GM12865 (cell line): ENCODE results near the gene YARS1.

Experiments used
- DNase-seq: peaks from one replicate; pipeline ENCODE4 v3.0.0; 2010; ENCODE audit warnings: low read depth
- H3K4me3 ChIP-seq: 2 replicates; pipeline ENCODE4 v1.5.1; 2011; ENCODE audit warnings: mild to moderate bottlenecking, low read depth, low read length, control low read depth
- TF ChIP-seq, protein P1 (sequence below): IDR thresholded peaks from 2 replicates; pipeline ENCODE4 v1.5.1; 2011; ENCODE audit warnings: low read length, control low read depth, low read depth, inconsistent platforms; ENCODE audit not compliant: insufficient read depth; ENCODE audit errors: missing control alignments

Gene YARS1

DNA sequence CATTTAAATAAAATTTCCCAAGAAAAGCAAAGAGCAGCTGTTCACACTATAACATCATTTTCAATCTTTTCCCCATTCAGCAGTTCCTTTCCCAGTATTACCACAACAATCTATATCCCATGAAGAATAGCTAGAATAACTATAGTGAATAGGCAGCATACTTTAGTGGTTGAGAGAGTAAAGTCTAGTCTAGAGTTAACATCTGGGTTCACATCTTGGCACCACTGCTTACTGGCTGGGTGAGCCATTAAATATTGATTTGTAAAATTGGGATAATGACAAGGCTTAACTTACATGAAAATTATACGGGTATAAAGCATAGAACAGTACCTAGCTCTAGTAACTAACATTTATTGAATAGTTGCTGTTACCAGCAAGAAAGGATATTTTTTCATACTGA, 14.7 kb upstream of the YARS1 start:
- TF ChIP-seq, protein P1, sequence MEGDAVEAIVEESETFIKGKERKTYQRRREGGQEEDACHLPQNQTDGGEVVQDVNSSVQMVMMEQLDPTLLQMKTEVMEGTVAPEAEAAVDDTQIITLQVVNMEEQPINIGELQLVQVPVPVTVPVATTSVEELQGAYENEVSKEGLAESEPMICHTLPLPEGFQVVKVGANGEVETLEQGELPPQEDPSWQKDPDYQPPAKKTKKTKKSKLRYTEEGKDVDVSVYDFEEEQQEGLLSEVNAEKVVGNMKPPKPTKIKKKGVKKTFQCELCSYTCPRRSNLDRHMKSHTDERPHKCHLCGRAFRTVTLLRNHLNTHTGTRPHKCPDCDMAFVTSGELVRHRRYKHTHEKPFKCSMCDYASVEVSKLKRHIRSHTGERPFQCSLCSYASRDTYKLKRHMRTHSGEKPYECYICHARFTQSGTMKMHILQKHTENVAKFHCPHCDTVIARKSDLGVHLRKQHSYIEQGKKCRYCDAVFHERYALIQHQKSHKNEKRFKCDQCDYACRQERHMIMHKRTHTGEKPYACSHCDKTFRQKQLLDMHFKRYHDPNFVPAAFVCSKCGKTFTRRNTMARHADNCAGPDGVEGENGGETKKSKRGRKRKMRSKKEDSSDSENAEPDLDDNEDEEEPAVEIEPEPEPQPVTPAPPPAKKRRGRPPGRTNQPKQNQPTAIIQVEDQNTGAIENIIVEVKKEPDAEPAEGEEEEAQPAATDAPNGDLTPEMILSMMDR: no peak
- no peak overlapping the region for H3K4me3 ChIP-seq
- no peak for DNase-seq

DNA sequence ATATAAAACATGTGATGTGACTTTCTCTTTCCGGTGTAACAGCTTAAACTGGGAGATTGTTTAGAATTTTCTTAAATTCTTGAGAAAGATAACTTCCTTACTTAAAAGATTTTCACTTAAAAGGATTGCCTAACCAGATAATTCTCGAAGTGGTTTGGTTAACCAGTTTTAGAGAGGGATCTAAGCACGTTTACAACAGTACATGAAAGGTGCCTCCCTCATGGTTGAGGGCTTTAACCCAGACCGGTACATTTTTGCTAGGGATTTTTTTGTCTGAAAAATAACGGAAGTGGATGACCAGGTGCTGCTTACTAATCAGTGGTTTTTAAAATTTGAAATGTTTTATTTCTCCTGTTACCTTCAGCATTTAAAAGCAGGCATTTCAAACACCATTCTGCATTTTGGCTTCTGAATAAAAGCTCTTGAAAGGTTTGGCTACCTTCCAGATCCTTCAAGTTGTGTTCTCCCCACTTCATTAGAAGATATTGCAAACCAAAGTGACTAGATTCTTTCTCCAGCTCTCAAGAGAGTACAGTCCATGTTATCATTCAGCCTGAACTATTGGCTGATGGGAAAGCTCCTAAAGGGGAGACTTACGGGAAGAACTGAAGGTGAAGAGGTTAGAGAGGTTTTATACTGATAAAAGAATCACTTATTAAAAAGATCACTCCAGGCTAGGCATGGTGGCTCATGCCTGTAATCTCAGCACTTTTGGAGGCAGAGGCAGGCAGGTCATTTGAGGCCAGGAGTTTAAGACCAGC, 13.1 kb upstream of the YARS1 start:
- TF ChIP-seq, protein P1: no peak
- no peak overlapping the region for H3K4me3 ChIP-seq
- no peak for DNase-seq

DNA sequence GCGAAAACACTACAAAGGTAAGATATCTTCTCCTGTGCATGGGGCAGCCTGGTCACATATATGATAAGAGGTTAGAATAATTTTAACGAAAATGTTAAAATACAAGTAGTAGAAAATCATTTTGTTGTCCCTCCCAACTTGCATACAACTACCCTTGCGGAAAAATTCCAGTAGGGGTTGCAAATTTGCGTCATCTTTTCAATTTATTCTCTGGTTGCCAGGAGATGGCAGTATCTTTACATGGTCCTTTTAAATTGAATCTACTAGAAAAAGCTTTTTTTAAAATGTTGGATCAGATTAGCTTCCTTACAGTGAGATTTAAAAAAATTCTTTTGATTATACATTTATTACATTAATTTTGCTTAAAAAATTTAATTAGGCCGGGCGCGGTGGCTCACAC, 11.2 kb upstream of the YARS1 start:
- H3K4me3 ChIP-seq: no peak overlapping the region
- TF ChIP-seq, protein P1: no peak
- no peak for DNase-seq

DNA sequence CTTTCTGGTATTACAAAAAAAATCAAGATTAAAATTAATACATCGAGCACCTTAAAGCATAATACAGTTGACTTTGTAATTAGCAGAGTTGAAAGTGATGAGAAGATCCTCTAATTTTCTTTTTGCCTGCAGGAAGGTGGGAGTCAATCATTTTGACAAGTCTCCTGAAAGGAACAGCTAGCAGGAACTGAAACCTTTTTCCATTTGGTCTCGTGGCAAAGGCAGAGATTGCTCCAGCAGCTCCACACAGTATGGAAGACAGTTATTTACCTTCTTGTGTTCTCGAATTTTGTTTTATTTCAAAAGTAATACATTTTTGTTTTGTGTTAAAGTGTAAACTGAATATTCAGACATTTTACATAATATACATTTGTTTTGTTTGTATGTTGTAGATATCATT, 8.0 kb upstream of the YARS1 start:
- DNase-seq: no peak
- H3K4me3 ChIP-seq: no peak overlapping the region
- TF ChIP-seq, protein P1: no peak

GRCh38 chr1:32818804-32819541, 1.8 kb upstream of the YARS1 start:
- DNase-seq: peak; percentile 95

GRCh38 chr1:32817815-32818786, 943 bp upstream of the YARS1 start:
- DNase-seq: peak; percentile 64
- TF ChIP-seq, protein P1: no peak

More at GRCh38 chr1:32818804-32819541, 1.8 kb upstream of the YARS1 start:
- TF ChIP-seq, protein P1: no peak
- H3K4me3 ChIP-seq: peak overlapping the region; percentile 71

More at GRCh38 chr1:32817815-32818786, 943 bp upstream of the YARS1 start:
- peak overlapping the region; percentile 71 for H3K4me3 ChIP-seq
